K562 (cell line): ENCODE data around the gene TERC. TPM values are rescaled to one million over a fixed set of nuclear protein-coding genes. Genes with fewer than 3 reads are reported as not detected.
A peak's percentile ranks its signal among the peaks of the same experiment; 100 is the strongest.

ENCODE experiments used
- DMBX1 ChIP-seq: fragments of 250-450 bp; sonication (Bioruptor Pico); IDR thresholded peaks from 2 replicates; pipeline ENCODE4 v1.8.0; 2022; ENCODE audit warnings: inconsistent platforms, mild to moderate bottlenecking, moderate library complexity, borderline replicate concordance
- FOXK2 ChIP-seq, 2 experiments: fragments of 450-650 bp; IDR thresholded peaks in 1 of 2; conservative IDR thresholded peaks in 1 of 2; 2 replicates each; pipeline ENCODE4 v1.6.1; 2016; ENCODE audit warnings: low read depth in 2 of 2, mild to moderate bottlenecking in 1 of 2
- NUFIP1 ChIP-seq: fragments of 450-650 bp; IDR thresholded peaks from 2 replicates; pipeline ENCODE4 v1.6.1; 2018; ENCODE audit not compliant: partially characterized antibody
- TRIM24 ChIP-seq, 2 experiments: fragments of 450-650 bp; IDR thresholded peaks; 2 replicates each; pipeline ENCODE4 v1.6.1; 2016
- polyA plus RNA-seq, 8 experiments: library from polyadenylated mRNA; depleted of rRNA in 4 of 8; stranded (reverse) in 5 of 8; unstranded in 3 of 8; fragments of >200 nt; fragmentation: Nextera tagmentation in 2 of 8; fragmentation: Illumina TruSeq in 1 of 8; extraction: Ambion mirVana in 2 of 8; extraction: Trizol in 1 of 8; gene quantifications; 2 replicates each; pipeline versions ENCODE4 v1.2.1 to v1.2.3, GENCODE V29; 2011 to 2014; ENCODE audit warnings: inconsistent platforms in 1 of 8, missing spikeins in 1 of 8
- total RNA-seq, 7 experiments: library from RNA; depleted of rRNA in 6 of 7; stranded (reverse); fragments of >200 nt in 6 of 7; fragmentation: Illumina TruSeq in 2 of 7; extraction: Trizol in 2 of 7; gene quantifications; 2 replicates each; pipeline versions ENCODE4 v1.2.1 to v1.2.3, GENCODE V29; 2011 to 2021; ENCODE audit warnings: low replicate concordance in 1 of 7
- TF ChIP-seq, protein P1 (sequence below): fragments of 450-650 bp; IDR thresholded peaks from 2 replicates; pipeline ENCODE4 v1.6.1; 2017; ENCODE audit warnings: antibody characterized with exemption, mild to moderate bottlenecking
- TF ChIP-seq, protein P2 (sequence below): fragments of 450-650 bp; formaldehyde crosslinking; IDR thresholded peaks from 2 replicates; pipeline ENCODE4 v1.4.0; 2022; ENCODE audit warnings: missing genetic modification characterization
- TF ChIP-seq, protein P3 (sequence below), 2 experiments: fragments of 450-650 bp in 1 of 2; sonication (generic) in 1 of 2; formaldehyde crosslinking in 1 of 2; IDR thresholded peaks; 2 replicates each; pipeline versions ENCODE4 v1.7.1 to v1.9.0; 2016 to 2022; ENCODE audit warnings: inconsistent platforms in 1 of 2, mild to moderate bottlenecking in 1 of 2, missing genetic modification reagents in 1 of 2
- TF ChIP-seq, protein P4 (sequence below), 2 experiments: fragments of 200-800 bp in 1 of 2; sonication (Bioruptor generic) in 1 of 2; sonication (generic) in 1 of 2; formaldehyde crosslinking in 1 of 2; IDR thresholded peaks in 1 of 2; conservative IDR thresholded peaks in 1 of 2; 2 replicates each; pipeline versions ENCODE4 v1.5.0 to v1.6.1; 2016 to 2020; ENCODE audit warnings: missing compliant biosample characterization in 1 of 2, missing genetic modification characterization in 1 of 2, missing genetic modification reagents in 1 of 2

TERC gene
- total and polyA plus RNA-seq, 9 of the 15 experiments (the other 6 are each of a cell fraction or from before 2014, with no cell fraction given) = 0.77 to 234 (median 27.9) TPM; not detected in 3

DNA sequence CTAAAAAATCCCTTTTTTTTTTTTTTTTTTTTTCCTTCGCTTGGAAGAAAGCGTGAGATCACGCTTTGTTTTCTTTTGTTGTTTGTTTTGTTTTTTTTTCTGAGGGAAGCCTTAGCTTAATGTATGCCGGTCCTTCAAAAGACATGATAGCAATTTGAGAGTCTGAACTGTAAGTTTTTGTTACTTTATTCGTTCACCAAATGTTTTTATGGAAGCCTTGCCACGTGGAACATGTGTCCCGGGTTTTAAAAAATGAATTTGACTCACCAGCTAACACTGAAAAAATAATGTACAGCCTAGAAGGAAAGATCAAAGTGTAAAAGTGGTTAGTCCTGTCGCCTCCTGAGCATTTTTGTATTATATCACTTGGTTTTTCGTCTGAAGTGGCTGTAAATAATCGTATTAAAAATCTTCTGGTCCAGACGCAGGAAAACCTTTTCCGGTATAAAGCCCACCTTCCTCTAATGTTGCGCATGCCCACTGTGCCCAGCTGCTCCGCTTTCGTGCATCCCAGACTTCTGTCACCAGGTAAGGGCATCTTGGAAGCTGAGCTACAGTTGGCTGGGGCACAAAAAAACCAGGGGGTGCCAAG, 7.5 kb upstream of the TERC start (continued):
- TF ChIP-seq, protein P1, sequence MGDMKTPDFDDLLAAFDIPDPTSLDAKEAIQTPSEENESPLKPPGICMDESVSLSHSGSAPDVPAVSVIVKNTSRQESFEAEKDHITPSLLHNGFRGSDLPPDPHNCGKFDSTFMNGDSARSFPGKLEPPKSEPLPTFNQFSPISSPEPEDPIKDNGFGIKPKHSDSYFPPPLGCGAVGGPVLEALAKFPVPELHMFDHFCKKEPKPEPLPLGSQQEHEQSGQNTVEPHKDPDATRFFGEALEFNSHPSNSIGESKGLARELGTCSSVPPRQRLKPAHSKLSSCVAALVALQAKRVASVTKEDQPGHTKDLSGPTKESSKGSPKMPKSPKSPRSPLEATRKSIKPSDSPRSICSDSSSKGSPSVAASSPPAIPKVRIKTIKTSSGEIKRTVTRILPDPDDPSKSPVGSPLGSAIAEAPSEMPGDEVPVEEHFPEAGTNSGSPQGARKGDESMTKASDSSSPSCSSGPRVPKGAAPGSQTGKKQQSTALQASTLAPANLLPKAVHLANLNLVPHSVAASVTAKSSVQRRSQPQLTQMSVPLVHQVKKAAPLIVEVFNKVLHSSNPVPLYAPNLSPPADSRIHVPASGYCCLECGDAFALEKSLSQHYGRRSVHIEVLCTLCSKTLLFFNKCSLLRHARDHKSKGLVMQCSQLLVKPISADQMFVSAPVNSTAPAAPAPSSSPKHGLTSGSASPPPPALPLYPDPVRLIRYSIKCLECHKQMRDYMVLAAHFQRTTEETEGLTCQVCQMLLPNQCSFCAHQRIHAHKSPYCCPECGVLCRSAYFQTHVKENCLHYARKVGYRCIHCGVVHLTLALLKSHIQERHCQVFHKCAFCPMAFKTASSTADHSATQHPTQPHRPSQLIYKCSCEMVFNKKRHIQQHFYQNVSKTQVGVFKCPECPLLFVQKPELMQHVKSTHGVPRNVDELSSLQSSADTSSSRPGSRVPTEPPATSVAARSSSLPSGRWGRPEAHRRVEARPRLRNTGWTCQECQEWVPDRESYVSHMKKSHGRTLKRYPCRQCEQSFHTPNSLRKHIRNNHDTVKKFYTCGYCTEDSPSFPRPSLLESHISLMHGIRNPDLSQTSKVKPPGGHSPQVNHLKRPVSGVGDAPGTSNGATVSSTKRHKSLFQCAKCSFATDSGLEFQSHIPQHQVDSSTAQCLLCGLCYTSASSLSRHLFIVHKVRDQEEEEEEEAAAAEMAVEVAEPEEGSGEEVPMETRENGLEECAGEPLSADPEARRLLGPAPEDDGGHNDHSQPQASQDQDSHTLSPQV = 0 out of 2 replicates have a peak, but pooled peaks have one; percentile 22
- TF ChIP-seq TRIM24 (IDR thresholded peaks at IDR 0.05) = no peak
- TF ChIP-seq NUFIP1 = peak; percentile 23
- TF ChIP-seq, protein P2, sequence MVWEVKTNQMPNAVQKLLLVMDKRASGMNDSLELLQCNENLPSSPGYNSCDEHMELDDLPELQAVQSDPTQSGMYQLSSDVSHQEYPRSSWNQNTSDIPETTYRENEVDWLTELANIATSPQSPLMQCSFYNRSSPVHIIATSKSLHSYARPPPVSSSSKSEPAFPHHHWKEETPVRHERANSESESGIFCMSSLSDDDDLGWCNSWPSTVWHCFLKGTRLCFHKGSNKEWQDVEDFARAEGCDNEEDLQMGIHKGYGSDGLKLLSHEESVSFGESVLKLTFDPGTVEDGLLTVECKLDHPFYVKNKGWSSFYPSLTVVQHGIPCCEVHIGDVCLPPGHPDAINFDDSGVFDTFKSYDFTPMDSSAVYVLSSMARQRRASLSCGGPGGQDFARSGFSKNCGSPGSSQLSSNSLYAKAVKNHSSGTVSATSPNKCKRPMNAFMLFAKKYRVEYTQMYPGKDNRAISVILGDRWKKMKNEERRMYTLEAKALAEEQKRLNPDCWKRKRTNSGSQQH (CRISPR knock-in tag) = no peak
- peak; percentile 40; the same call in 1 of the 2 replicates for TF ChIP-seq DMBX1 (CRISPR knock-in tag)
- TF ChIP-seq FOXK2 (conservative IDR thresholded peaks at IDR 0.05 in 1 of 2, IDR thresholded peaks at IDR 0.05 in 1 of 2; ENCODE audit: low read depth in 2 of 2) = peak; percentile 14 to 73; a peak in 1 of 4 replicates
- TF ChIP-seq, protein P3, sequence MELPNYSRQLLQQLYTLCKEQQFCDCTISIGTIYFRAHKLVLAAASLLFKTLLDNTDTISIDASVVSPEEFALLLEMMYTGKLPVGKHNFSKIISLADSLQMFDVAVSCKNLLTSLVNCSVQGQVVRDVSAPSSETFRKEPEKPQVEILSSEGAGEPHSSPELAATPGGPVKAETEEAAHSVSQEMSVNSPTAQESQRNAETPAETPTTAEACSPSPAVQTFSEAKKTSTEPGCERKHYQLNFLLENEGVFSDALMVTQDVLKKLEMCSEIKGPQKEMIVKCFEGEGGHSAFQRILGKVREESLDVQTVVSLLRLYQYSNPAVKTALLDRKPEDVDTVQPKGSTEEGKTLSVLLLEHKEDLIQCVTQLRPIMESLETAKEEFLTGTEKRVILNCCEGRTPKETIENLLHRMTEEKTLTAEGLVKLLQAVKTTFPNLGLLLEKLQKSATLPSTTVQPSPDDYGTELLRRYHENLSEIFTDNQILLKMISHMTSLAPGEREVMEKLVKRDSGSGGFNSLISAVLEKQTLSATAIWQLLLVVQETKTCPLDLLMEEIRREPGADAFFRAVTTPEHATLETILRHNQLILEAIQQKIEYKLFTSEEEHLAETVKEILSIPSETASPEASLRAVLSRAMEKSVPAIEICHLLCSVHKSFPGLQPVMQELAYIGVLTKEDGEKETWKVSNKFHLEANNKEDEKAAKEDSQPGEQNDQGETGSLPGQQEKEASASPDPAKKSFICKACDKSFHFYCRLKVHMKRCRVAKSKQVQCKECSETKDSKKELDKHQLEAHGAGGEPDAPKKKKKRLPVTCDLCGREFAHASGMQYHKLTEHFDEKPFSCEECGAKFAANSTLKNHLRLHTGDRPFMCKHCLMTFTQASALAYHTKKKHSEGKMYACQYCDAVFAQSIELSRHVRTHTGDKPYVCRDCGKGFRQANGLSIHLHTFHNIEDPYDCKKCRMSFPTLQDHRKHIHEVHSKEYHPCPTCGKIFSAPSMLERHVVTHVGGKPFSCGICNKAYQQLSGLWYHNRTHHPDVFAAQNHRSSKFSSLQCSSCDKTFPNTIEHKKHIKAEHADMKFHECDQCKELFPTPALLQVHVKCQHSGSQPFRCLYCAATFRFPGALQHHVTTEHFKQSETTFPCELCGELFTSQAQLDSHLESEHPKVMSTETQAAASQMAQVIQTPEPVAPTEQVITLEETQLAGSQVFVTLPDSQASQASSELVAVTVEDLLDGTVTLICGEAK (IDR thresholded peaks at IDR 0.05) = peak; percentile 79
- TF ChIP-seq, protein P3 (CRISPR knock-in tag; IDR thresholded peaks at IDR 0.05) = no peak
- TF ChIP-seq, protein P4, sequence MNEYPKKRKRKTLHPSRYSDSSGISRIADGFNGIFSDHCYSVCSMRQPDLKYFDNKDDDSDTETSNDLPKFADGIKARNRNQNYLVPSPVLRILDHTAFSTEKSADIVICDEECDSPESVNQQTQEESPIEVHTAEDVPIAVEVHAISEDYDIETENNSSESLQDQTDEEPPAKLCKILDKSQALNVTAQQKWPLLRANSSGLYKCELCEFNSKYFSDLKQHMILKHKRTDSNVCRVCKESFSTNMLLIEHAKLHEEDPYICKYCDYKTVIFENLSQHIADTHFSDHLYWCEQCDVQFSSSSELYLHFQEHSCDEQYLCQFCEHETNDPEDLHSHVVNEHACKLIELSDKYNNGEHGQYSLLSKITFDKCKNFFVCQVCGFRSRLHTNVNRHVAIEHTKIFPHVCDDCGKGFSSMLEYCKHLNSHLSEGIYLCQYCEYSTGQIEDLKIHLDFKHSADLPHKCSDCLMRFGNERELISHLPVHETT (CRISPR knock-in tag; conservative IDR thresholded peaks at IDR 0.05 in 1 of 2, IDR thresholded peaks at IDR 0.05 in 1 of 2) = 0 out of 4 replicates have a peak, but pooled peaks of 1 of the 2 experiments have one; percentile 19
